HEK293 (cell line): Measurements from ENCODE around the gene COPG2.

Experiments used
- CTCF ChIA-PET: fragments of 350-600 bp; formaldehyde crosslinking; extraction: SDS; loops from one replicate; lab custom pipeline; 2021; ENCODE audit warnings: antibody characterized with exemption; lab: Yijun Ruan, JAX
- POLR2A ChIA-PET: fragments of 300-600 bp; formaldehyde crosslinking; extraction: SDS; loops from one replicate; lab custom pipeline; 2020; ENCODE audit warnings: antibody characterized with exemption, inconsistent platforms; lab: Yijun Ruan, JAX
- H3K27ac ChIP-seq: fragments of 200-500 bp; sonication (Bioruptor generic); 2 replicates; pipeline ENCODE4 v1.5.1; 2014; ENCODE audit warnings: low read depth, low read length, control low read depth, inconsistent platforms; ENCODE audit errors: extremely low read depth
- H3K36me3 ChIP-seq, 2 experiments: fragments of 200-500 bp in 1 of 2; sonication (Bioruptor generic) in 1 of 2; 1 replicate in 1 of 2; 2 replicates in 1 of 2; pipeline ENCODE4 v1.5.1; 2014 to 2017; ENCODE audit warnings: inconsistent platforms in 2 of 2, low read length in 2 of 2; ENCODE audit not compliant: control insufficient read depth in 2 of 2, insufficient read depth in 1 of 2
- H3K4me1 ChIP-seq: fragments of 200-500 bp; sonication (Bioruptor generic); 2 replicates; pipeline ENCODE4 v1.5.1; 2014; ENCODE audit warnings: mild to moderate bottlenecking, low read length, inconsistent platforms; ENCODE audit not compliant: control insufficient read depth, insufficient read depth
- H3K4me3 ChIP-seq: 2 replicates; pipeline ENCODE4 v1.5.1; 2011; ENCODE audit warnings: low read depth, mild to moderate bottlenecking, control low read depth, low read length, moderate library complexity
- H3K9me3 ChIP-seq: fragments of 200-500 bp; sonication (Bioruptor generic); 2 replicates; pipeline ENCODE4 v1.5.1; 2014; ENCODE audit warnings: low read depth, low read length, inconsistent platforms; ENCODE audit not compliant: control insufficient read depth, insufficient read depth
- HOXA7 ChIP-seq: sonication (generic); formaldehyde crosslinking; IDR thresholded peaks from 2 replicates; pipeline ENCODE4 v1.8.1; 2022; ENCODE audit warnings: missing genetic modification reagents, borderline replicate concordance
- KLF7 ChIP-seq: fragments of 450-650 bp; formaldehyde crosslinking; IDR thresholded peaks from 2 replicates; pipeline ENCODE4 v1.5.1; 2016; ENCODE audit warnings: missing biosample characterization, missing genetic modification characterization, borderline replicate concordance
- MYNN ChIP-seq: fragments of 450-650 bp; formaldehyde crosslinking; IDR thresholded peaks from 2 replicates; pipeline ENCODE4 v1.5.1; 2016; ENCODE audit warnings: missing biosample characterization, missing genetic modification characterization, borderline replicate concordance
- OVOL3 ChIP-seq: fragments of 450-650 bp; formaldehyde crosslinking; IDR thresholded peaks from 2 replicates; pipeline ENCODE4 v1.5.1; 2016; ENCODE audit warnings: missing biosample characterization, missing genetic modification characterization
- PRDM6 ChIP-seq: fragments of 450-650 bp; formaldehyde crosslinking; IDR thresholded peaks from 2 replicates; pipeline ENCODE4 v1.5.1; 2017; ENCODE audit warnings: missing biosample characterization, missing genetic modification characterization
- REST ChIP-seq: fragments of 450-650 bp; formaldehyde crosslinking; IDR thresholded peaks from 2 replicates; pipeline ENCODE4 v1.5.1; 2016; ENCODE audit warnings: missing biosample characterization, missing genetic modification characterization
- SETDB1 ChIP-seq: IDR thresholded peaks from one replicate; pipeline ENCODE4 v1.6.1; 2017; ENCODE audit warnings: mild to moderate bottlenecking, low read length, moderate library complexity, mixed read lengths; ENCODE audit not compliant: insufficient read length
- WT1 ChIP-seq: fragments of 450-650 bp; formaldehyde crosslinking; IDR thresholded peaks from 2 replicates; pipeline ENCODE4 v1.5.1; 2016; ENCODE audit warnings: missing biosample characterization, missing genetic modification characterization
- ZBTB44 ChIP-seq: fragments of 450-650 bp; IDR thresholded peaks from 2 replicates; pipeline ENCODE4 v1.5.1; 2018; ENCODE audit warnings: missing biosample characterization, mild to moderate bottlenecking, missing genetic modification characterization
- ZBTB48 ChIP-seq: fragments of 450-650 bp; formaldehyde crosslinking; IDR thresholded peaks from 2 replicates; pipeline ENCODE4 v1.5.1; 2016; ENCODE audit warnings: missing biosample characterization, missing genetic modification characterization
- ZNF157 ChIP-seq: fragments of 450-650 bp; formaldehyde crosslinking; IDR thresholded peaks from 2 replicates; pipeline ENCODE4 v1.5.1; 2016; ENCODE audit warnings: missing biosample characterization, missing genetic modification characterization
- ZNF23 ChIP-seq: fragments of 450-650 bp; formaldehyde crosslinking; IDR thresholded peaks from 2 replicates; pipeline ENCODE4 v1.5.1; 2016; ENCODE audit warnings: missing biosample characterization, missing genetic modification characterization, borderline replicate concordance
- ZNF266 ChIP-seq: fragments of 450-650 bp; formaldehyde crosslinking; IDR thresholded peaks from 2 replicates; pipeline ENCODE4 v1.5.1; 2016; ENCODE audit warnings: missing biosample characterization, missing genetic modification characterization, low read depth
- ZNF302 ChIP-seq: fragments of 450-650 bp; formaldehyde crosslinking; IDR thresholded peaks from 2 replicates; pipeline ENCODE4 v1.5.1; 2016; ENCODE audit warnings: missing biosample characterization, missing genetic modification characterization, low read depth
- ZNF366 ChIP-seq: fragments of 450-650 bp; formaldehyde crosslinking; conservative IDR thresholded peaks from 2 replicates; pipeline ENCODE4 v1.5.1; 2016; ENCODE audit warnings: missing biosample characterization, missing genetic modification characterization
- ZNF391 ChIP-seq: fragments of 450-650 bp; formaldehyde crosslinking; IDR thresholded peaks from 2 replicates; pipeline ENCODE4 v1.5.1; 2016; ENCODE audit warnings: low read depth, missing biosample characterization, missing genetic modification characterization, borderline replicate concordance
- ZNF473 ChIP-seq: fragments of 450-650 bp; formaldehyde crosslinking; IDR thresholded peaks from 2 replicates; pipeline ENCODE4 v1.5.1; 2017; ENCODE audit warnings: missing biosample characterization, missing genetic modification characterization
- ZNF580 ChIP-seq: fragments of 450-650 bp; formaldehyde crosslinking; IDR thresholded peaks from 2 replicates; pipeline ENCODE4 v1.5.1; 2016; ENCODE audit warnings: missing biosample characterization, missing genetic modification characterization
- ZNF629 ChIP-seq: fragments of 450-650 bp; formaldehyde crosslinking; IDR thresholded peaks from 2 replicates; pipeline ENCODE4 v1.5.1; 2017; ENCODE audit warnings: missing biosample characterization, missing genetic modification characterization
- ZNF654 ChIP-seq: fragments of 450-650 bp; formaldehyde crosslinking; IDR thresholded peaks from 2 replicates; pipeline ENCODE4 v1.5.1; 2016; ENCODE audit warnings: low read depth, missing biosample characterization, missing genetic modification characterization
- ZNF677 ChIP-seq: fragments of 450-650 bp; IDR thresholded peaks from 2 replicates; pipeline ENCODE4 v1.5.0; 2018; ENCODE audit warnings: missing biosample characterization, mild to moderate bottlenecking, missing genetic modification characterization, moderate library complexity
- ZNF692 ChIP-seq: fragments of 450-650 bp; formaldehyde crosslinking; IDR thresholded peaks from 2 replicates; pipeline ENCODE4 v1.5.1; 2016; ENCODE audit warnings: missing biosample characterization, missing genetic modification characterization

Gene COPG2

GRCh38 chr7:130701650-130702049 is 33.1 kb upstream of the COPG2 start:
- CTCF ChIA-PET, result no interaction called here
- no peaks in the 10 kb centered on the region for H3K9me3 ChIP-seq
- TF ChIP-seq OVOL3 (tag by site-specific recombination), result no peak
- no peak for TF ChIP-seq ZNF391 (tag by site-specific recombination)
- no peak for TF ChIP-seq ZNF473
- TF ChIP-seq KLF7 (tag by site-specific recombination), result no peak
- no peak for TF ChIP-seq ZNF677 (tag by site-specific recombination)
- no peak for TF ChIP-seq ZNF366 (tag by site-specific recombination)
- POLR2A ChIA-PET, result no interaction called here
- no peaks in the 10 kb centered on the region for H3K36me3 ChIP-seq
- H3K4me1 ChIP-seq, result no peaks in the 10 kb centered on the region
- H3K27ac ChIP-seq, result no peak overlapping the region
- H3K4me3 ChIP-seq, result no peak overlapping the region

- POLR2A ChIA-PET, result interaction anchor here (0.6 kb wide), 1 partner anchor 562 kb away, joined by 3 read pairs; no protein-coding TSS in a partner anchor
- CTCF ChIA-PET, result no interaction called here
- Histone ChIP-seq H3K36me3 (no peaks in the 10 kb centered on the region), H3K9me3 (no peaks in the 10 kb centered on the region), H3K27ac (no peak overlapping the region), H3K4me3 (no peak overlapping the region), H3K4me1 (no peaks in the 10 kb centered on the region)
- TF ChIP-seq MYNN (tag by site-specific recombination) (no peak), ZNF692 (tag by site-specific recombination) (no peak), ZBTB48 (no peak)
- TF ChIP-seq, all 188 proteins: peak for 0
Measured at GRCh38 chr7:130700760-130701159, 32.2 kb upstream of the COPG2 start.

GRCh38 chr7:130699686-130700085 is 31.1 kb upstream of the COPG2 start:
- Histone ChIP-seq H3K27ac (no peak overlapping the region), H3K4me3 (no peak overlapping the region), H3K36me3 (no peaks in the 10 kb centered on the region), H3K9me3 (no peaks in the 10 kb centered on the region), H3K4me1 (no peaks in the 10 kb centered on the region)
- ChIA-PET CTCF (interaction anchor here (0.7 kb wide), 1 partner anchor 422 kb away, joined by 3 read pairs; no protein-coding TSS in a partner anchor), POLR2A (no interaction called here)
- TF ChIP-seq ZNF654 (tag by site-specific recombination), result no peak
- no peak for TF ChIP-seq ZNF157 (tag by site-specific recombination)
- no peak for TF ChIP-seq PRDM6 (tag by site-specific recombination)
- no peak for TF ChIP-seq REST (tag by site-specific recombination)
- TF ChIP-seq WT1 (tag by site-specific recombination), result no peak
- no peak for TF ChIP-seq ZNF677 (tag by site-specific recombination)
- TF ChIP-seq ZNF302, result no peak
- no peak for TF ChIP-seq ZBTB44 (tag by site-specific recombination)
- TF ChIP-seq ZNF23 (tag by site-specific recombination), result no peak
- no peak for TF ChIP-seq SETDB1
- no peak for TF ChIP-seq ZNF629 (tag by site-specific recombination)
- TF ChIP-seq ZNF580, result no peak
- no peak for TF ChIP-seq ZNF266 (tag by site-specific recombination)
- no peak for TF ChIP-seq HOXA7 (CRISPR knock-in tag)
